Measurements from ENCODE around the gene ATXN1. TPM values are rescaled to one million over a fixed set of nuclear protein-coding genes. Genes with fewer than 3 reads are reported as not detected.

Gene ATXN1
- total RNA-seq, 1 donor from 2014 or later: 64.5 TPM

GRCh38 chr6:16349544-16349943, 411.7 kb downstream of the ATXN1 start:
- Mint-ChIP-seq H3K4me3 (ENCODE audit: unreplicated experiment) (no peak overlapping the region), H3K27me3 (ENCODE audit: low read depth) (no peaks in the 10 kb centered on the region), H3K9me3 (ENCODE audit: low read depth) (no peaks in the 10 kb centered on the region), H3K4me1 (ENCODE audit: low read depth) (peaks cover 51% of the 10 kb centered on the region), H3K27ac (ENCODE audit: unreplicated experiment) (peak overlapping the region; percentile 28), H3K36me3 (ENCODE audit: low read depth) (no peaks in the 10 kb centered on the region)
- TF ChIP-seq, protein P1, sequence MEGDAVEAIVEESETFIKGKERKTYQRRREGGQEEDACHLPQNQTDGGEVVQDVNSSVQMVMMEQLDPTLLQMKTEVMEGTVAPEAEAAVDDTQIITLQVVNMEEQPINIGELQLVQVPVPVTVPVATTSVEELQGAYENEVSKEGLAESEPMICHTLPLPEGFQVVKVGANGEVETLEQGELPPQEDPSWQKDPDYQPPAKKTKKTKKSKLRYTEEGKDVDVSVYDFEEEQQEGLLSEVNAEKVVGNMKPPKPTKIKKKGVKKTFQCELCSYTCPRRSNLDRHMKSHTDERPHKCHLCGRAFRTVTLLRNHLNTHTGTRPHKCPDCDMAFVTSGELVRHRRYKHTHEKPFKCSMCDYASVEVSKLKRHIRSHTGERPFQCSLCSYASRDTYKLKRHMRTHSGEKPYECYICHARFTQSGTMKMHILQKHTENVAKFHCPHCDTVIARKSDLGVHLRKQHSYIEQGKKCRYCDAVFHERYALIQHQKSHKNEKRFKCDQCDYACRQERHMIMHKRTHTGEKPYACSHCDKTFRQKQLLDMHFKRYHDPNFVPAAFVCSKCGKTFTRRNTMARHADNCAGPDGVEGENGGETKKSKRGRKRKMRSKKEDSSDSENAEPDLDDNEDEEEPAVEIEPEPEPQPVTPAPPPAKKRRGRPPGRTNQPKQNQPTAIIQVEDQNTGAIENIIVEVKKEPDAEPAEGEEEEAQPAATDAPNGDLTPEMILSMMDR (IDR thresholded peaks at IDR 0.05): no peak
- DNase-seq (ENCODE audit: low spot score): no peak

DNA sequence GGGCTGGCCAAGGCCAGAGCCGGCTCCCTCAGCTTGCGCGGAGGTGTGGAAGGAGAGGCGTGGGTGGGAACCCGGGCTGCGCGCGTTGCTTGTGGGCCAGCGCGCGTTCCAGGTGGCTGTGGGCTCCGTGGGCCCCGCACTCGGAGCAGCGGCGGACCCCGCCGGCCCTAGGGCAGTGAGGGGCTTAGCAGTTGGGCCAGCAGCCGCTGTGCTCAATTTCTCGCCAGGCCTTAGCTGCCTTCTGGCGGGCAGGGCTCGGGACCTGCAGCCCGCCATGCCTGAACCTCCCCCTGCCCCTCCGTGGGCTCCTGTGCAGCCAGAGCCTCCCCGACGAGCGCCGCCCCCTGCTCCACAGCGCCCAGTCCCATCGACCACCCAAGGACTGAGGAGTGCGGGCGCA, 414.4 kb downstream of the ATXN1 start:
- Mint-ChIP-seq H3K4me1 (ENCODE audit: low read depth) (peaks cover 48% of the 10 kb centered on the region), H3K27me3 (ENCODE audit: low read depth) (no peaks in the 10 kb centered on the region), H3K4me3 (ENCODE audit: unreplicated experiment) (no peak overlapping the region), H3K27ac (ENCODE audit: unreplicated experiment) (no peak overlapping the region), H3K36me3 (ENCODE audit: low read depth) (peaks cover 2% of the 10 kb centered on the region), H3K9me3 (ENCODE audit: low read depth) (peaks cover 3% of the 10 kb centered on the region)
- TF ChIP-seq, protein P1 (IDR thresholded peaks at IDR 0.05): no peak
- DNase-seq (ENCODE audit: low spot score): no peak

DNA sequence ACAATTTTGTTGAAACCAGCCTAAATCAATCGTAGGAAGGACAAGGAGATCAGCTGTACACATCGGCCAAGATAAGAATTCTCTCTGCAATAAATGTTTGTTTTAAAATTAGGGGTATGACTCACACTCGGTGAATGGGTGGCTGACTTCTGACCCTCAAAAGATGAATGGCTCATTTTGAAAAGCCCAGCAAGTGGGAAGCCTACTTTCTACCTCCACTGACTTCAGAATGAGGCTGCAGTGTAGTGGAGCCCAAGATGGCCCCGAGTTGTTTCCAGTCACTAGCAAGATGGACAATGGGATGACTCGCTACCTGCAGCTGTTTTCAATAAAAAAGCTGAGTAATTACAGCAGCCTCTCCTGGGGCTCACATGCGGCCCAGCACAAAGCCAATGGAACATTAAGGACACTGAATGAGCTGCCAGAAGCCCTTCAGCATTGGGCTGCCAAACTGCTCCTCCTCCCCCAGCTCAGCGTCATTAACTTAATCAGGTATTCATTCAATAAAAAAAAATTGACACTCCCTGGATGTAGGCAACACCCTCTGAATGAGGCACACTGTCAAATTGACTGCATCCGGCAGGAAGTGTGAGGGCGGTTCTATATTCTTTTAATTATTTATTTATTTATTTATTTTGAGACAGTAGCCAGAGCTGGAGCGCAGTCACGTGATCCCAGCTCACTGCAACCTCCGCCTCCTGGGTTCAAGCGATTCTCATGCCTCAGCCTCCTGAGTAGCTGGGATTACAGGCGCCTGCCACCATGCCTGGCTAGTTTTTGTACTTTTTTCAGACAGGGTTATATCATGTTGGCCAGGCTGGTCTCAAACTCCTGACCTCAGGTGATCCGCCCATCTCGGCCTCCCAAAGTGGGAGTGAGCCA, 415.6 kb downstream of the ATXN1 start:
- peaks cover 2% of the 10 kb centered on the region for H3K36me3 Mint-ChIP-seq (ENCODE audit: low read depth)
- TF ChIP-seq, protein P1 (IDR thresholded peaks at IDR 0.05): no peak
- H3K27ac Mint-ChIP-seq (ENCODE audit: unreplicated experiment): peak overlapping the region; percentile 83
- no peaks in the 10 kb centered on the region for H3K27me3 Mint-ChIP-seq (ENCODE audit: low read depth)
- DNase-seq (ENCODE audit: low spot score): no peak
- no peak overlapping the region for H3K4me3 Mint-ChIP-seq (ENCODE audit: unreplicated experiment)
- H3K4me1 Mint-ChIP-seq (ENCODE audit: low read depth): peaks cover 37% of the 10 kb centered on the region
- peaks cover 3% of the 10 kb centered on the region for H3K9me3 Mint-ChIP-seq (ENCODE audit: low read depth)

GRCh38 chr6:16344756-16345155, 416.5 kb downstream of the ATXN1 start:
- Mint-ChIP-seq H3K9me3 (ENCODE audit: low read depth) (peaks cover 3% of the 10 kb centered on the region), H3K4me1 (ENCODE audit: low read depth) (peaks cover 44% of the 10 kb centered on the region), H3K4me3 (ENCODE audit: unreplicated experiment) (no peak overlapping the region), H3K36me3 (ENCODE audit: low read depth) (peaks cover 2% of the 10 kb centered on the region), H3K27ac (ENCODE audit: unreplicated experiment) (peak overlapping the region; percentile 83), H3K27me3 (ENCODE audit: low read depth) (no peaks in the 10 kb centered on the region)
- TF ChIP-seq, protein P1 (IDR thresholded peaks at IDR 0.05): no peak
- no peak for DNase-seq (ENCODE audit: low spot score)

DNA sequence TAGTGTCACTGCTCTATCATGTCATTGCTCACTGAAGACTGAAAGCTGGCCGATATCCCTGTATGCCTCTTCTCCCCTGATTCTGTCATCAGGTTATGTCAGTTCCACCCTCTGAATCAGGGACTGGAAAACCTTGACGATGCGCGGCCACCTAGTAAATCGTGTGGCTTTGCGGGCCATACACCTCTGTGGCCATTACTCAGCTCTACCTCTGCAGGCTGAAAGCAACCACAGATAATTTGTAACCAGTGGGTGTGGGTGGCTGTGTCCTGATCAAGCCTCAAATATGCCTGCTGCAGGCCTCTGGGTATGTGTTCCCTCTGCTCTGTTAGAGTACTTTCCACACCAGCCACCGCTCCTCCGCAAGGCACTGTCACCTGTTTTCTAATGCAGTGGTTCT, 417.7 kb downstream of the ATXN1 start:
- TF ChIP-seq, protein P1 (IDR thresholded peaks at IDR 0.05): no peak
- Mint-ChIP-seq H3K4me1 (ENCODE audit: low read depth) (peaks cover 48% of the 10 kb centered on the region), H3K27me3 (ENCODE audit: low read depth) (no peaks in the 10 kb centered on the region), H3K27ac (ENCODE audit: unreplicated experiment) (peak overlapping the region; percentile 60), H3K9me3 (ENCODE audit: low read depth) (peaks cover 3% of the 10 kb centered on the region), H3K36me3 (ENCODE audit: low read depth) (peaks cover 2% of the 10 kb centered on the region), H3K4me3 (ENCODE audit: unreplicated experiment) (no peak overlapping the region)
- no peak for DNase-seq (ENCODE audit: low spot score)

All from chondrocyte (in vitro differentiated cells).